NCI-H1048 (cell line): ENCODE measurements around the gene PODXL.

Experiments used
- DNase-seq: peaks from one replicate; lab custom pipeline; 2025; lab: John Stamatoyannopoulos, UW

Gene PODXL

DNA sequence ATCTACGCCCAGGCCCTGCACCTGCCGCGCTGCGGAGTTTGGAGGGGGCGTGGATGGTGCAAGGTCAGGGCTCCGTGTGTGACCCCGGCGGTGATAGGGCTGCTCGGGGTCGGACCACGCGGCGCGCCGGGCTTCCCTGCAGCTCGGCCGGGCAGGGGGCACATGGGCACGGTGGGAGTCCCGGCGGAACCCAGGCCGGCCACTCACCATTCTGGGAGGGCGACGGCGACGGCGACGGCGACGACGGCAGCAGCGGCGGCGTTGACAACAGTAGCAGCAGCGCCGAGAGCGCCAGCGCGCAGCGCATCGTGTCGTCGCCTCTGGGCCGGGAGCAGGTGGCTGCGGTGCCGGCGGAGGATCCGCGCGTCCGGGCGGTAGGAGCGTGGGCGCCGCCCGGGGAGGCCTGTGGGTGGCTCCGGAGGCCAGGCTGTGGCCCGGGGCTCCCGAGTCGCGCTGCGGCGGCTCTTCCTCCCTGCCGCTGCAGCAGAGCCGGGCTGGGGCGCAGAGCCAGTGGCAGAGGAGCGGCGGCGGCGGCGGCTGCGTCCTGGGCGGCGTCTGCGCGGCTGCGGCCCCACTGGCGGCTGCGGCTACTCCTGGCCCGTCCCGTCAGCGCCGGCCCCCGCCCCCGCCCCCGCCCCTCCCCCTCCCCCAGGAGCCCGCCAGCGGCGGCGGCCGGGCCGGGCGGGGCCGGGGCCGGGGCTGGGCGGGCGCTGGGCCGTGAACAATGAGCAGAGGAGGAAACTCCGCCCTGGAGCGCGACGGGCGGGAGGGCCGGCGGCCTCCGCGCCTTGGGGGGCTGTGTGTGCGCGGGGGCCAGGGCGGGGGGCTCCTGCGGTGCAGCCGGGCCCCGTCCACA, at the start of gene PODXL:
TSS of gene PODXL (minus strand) at position 576 of the 856 bp plus-strand sequence. CDS start at position 307, 269 bp downstream.
- peak; percentile 46 for DNase-seq

DNA sequence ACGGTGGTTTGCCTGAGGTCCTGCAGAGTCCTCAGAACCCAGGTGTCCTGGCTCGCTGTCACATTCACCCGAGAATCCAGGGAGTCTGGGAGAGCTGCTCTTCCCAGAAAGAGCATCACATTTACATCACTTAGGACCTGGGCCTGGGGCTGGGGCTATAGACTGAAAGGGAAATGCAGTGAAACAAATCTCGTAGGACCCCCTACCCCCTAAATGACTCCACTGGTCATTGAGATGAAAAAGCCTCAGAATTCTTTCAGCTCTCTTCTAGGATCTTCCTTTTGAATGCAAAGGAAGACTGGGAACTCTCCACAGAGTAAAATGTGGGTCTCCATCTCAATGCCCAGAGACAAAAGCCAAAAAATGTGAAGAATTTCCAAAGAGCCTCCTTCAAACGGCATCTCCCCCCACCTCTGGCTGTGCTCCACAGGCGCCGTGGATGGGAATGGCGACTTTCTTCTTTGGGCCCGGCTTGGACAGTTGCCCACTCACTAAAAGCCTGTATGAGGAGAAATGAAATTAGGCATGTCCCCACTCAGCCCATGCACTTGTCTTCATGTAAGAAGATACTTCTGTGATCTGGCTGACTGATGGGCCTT, 49.0 kb upstream of the PODXL start:
- DNase-seq = no peak

DNA sequence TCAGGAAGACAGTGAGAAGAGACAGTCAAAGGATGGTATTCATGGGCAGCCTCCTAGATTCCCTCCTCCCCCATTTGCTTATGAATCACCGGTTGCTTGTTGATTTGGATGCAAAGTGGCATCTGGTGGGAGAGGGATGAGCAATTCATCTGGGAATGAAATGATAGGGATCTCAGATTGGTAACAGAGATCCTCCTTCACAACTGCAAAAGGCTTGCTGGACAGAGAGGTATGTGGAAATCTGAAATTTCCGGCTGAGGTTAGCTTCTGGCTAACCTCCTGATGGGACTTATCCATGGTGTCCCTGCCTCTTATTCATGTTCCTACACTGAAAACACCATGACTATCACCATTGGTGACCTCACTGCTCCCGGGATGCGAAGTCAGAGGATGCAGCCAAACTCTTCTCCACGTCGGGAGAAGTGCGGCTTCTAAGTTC, 48.4 kb upstream of the PODXL start:
- DNase-seq = no peak

DNA sequence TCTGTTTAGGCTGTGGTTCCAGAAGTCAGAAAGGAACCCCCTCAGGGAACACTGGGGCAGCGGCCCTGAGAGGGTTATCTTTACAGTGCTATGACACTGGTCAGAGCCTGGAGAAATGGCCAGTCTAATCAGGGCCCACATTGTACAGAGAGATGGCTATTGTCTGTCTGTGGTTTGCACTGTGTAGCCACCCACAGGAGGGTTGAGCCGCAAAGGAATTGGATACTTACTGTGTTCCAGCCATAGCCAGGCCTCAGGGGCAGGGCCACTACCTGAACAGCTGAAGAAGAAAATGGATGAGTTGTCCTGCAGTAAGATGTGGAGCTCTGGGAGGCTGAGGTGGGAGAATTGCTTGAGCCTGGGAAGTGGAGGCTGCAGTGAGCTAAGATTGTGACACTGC, 47.5 kb upstream of the PODXL start:
- no peak for DNase-seq

DNA sequence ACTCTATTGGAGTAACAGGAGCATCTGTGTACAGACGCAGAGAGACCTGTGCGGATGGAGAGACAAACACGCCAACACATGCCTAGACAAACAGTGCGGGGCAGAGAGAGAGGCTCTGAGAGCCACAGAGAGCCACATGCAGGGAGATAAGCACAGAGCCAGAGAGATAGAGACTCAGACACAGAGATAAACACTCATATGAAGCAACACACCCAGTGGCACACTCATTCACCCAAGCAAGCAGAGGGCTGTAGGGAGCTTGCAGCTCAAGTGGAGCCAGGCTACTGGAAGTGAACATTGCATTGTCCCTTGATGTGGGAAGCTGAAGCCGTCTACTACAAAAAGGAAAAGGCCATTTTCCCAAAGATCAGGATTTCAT, 46.6 kb upstream of the PODXL start:
- no peak for DNase-seq

DNA sequence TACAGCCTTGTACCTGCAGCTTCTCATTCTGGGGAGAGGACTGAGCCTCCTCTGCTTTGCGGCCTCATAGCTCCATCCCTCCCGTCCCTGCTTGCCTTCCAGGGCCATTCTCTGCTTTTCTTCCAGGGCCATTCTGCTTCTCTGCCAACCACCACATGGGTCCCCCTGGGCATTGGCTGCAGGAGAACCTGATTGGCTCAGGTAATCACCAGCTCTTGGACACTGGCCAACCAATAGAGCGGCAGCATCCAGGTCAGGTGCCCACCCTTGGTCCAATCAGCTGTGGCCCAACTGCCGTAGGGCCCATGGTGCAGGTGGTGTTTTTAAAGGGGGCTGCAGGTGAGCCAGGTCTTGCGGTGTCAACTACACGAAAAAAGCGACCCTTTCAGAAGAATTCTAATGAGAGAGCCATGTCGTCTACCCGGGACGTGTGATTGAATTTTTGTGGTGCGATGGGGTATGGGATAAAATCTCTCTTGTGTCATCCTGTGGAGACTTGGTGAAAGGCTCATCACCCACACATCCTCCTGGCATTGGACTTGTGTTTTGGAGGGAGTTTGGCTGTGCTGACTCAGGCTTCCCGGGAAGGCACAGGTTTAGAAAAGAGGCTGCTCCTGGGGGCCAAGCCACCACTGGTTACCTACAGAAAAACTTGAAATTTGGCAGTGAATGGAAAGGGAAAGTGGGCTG, 46.0 kb upstream of the PODXL start:
- no peak for DNase-seq

DNA sequence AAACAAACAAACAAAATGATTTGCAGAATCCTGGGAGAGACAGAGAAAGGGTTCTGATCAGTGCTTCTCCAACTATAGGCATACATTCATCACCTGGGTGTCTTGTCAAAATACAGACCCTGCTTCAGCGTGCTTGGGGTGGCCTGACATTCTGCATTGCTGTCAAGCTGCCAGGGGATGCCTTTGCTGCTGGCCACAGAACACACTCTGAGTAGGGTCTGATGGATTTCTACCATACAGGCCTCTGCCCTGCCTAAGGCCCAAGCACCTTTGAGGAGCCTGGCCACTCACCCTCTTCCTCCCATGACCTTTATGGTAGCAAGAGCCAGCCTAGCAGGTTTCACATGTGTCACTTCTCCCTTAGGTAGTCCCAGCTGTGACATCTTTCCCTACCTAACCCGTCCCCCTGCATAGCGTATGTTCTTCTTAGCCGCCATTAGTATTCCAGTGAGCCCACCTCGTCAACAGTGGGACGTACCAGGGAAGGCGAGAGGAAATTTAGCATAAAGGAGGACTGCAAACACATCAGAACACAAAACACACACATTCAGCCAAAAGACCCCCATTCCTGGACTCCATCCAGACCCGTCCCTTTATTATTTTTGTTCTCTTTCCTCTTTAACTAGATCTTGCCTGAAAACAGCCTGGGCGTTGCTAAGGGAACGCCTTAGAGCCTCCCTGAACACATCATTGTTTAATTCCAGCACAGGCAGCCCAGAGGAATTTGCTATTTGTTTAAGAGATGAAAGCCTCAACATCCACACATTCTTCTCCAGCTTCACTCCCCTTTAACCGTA, 43.9 kb upstream of the PODXL start:
- no peak for DNase-seq

DNA sequence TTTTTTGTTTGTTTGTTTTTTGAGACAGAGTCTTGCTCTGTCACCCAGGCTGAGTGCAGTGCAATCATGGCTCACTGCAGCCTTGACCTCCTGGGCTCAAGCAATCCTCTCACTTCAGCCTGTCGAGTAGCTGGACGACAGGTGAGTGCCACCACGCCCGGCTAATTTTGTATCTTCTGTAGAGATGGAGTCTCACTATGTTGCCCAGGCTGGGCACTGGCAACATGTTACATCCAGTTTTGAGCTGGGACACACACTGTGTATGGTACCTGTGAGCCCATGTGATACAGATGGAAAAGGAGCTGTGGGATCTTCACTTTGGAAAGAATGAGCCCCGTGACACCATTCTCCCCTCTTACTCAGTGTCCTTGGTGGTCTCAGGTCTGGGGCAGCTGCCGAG, 40.4 kb upstream of the PODXL start:
- DNase-seq = no peak

DNA sequence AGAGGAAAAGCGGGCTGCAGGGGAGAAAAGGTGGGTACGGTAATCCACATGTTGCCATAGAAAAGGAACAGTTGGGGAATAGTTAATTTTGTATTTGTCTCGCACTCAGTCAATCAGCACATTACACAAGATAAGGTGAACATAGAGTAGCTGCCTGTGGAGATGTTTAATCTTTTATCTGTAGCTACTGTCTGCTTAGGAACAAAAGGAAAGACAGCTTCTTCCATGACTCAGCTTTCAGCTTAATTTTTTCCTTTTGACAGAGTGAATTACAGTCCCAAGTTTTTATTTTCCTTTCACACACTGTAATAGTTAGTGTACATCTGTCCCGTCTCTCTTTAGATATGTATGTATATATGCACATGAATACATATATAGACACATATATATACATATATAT, 39.3 kb upstream of the PODXL start:
- DNase-seq = no peak

DNA sequence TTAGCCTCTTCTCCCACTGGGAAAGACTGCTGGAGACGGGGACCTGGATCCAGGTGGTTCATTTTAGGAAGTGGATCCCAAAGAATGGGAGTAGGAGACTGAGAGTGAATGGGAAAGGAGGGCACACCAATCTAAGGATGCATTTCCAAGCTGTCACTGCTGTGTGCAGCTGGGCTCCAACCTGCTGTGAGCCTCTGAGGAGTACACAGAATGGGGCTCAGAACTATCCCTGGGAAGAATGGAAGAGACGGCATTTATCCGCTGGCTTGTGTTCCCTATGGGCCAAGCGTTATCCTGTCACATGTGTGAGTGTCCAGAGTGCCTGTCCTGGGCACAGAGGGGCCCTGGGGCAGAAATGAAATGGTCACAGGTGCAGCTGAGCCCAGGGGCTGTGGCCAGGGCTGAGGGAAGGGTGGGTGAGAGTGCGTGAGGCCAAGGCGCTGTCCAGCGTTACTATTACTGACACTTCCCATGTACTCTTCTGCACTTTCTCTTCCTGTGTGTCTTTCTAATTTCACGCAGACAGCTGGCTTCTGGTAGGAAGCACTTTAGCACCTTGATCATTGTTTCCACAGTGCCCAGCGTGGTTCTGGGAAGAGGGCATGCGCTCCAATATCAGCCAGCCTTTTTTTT, 35.4 kb upstream of the PODXL start:
- no peak for DNase-seq

DNA sequence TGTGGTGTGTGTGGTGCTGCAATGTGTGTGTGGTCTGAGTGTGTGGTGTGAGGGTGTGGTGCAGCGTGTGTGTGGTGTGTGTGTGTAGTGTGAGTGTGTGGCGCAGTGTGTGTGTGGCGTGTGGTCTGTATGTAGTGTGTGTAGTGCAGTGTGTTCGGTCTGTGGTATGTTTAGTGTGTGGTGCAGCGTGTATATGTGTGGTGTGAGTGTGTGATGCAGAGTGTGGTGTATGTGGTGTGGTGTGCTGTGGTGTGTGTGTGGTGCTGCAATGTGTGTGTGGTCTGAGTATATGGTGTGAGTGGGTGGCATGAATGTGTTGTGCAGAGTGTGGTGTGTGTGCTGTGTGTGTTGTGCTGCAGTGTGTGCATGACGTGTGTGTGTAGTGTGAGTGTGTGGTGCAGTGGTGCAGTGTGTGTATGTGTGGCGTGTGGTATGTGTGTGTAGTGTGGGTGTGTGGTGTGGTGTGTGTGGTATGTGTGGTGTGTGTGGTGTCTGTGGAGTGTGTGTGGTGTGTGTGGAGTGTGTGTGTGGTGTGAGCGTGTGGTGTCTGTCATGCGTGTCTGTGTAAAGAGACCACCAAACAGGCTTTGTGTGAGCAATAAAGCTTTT, 31.0 kb upstream of the PODXL start:
- no peak for DNase-seq

DNA sequence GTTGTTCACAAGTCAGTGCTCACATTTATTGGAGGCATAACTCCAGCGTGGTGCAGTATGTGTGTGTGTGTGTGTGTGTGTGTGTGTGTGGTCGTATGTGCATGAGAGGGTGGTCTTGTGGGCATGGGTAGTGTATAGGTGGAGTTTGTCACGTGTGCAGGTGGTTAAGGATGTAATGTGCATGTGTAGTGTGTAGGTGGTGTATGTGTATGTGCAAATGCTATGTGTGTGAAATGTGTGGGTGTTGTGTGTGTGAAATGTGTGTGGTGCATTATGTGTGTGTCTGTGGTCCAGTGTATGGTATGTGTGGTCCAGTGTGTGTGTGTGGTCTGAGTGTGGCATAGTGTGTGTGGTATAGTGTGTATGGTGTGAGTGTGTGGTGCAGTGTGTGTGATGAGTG, 30.3 kb upstream of the PODXL start:
- DNase-seq = no peak

DNA sequence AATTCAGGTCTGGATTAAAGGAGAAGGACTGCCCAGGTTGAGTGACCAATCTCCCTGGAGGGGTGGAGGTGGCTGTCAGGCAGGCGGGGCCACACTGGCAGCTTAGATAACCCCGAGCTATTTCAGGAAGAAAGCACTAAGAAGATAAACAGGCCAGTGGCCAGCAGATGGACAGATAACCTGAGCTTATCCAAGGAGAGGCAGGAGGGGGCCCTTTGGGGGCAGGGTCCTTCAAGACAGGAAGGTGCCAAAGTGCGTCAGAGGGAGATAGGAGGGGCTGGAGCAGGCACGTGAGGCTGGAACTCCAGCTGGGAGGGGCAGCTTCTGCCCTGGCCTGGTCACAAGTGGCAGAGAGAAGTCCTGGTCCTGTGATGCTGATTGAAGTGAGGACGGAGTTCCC, 29.8 kb upstream of the PODXL start:
- no peak for DNase-seq

DNA sequence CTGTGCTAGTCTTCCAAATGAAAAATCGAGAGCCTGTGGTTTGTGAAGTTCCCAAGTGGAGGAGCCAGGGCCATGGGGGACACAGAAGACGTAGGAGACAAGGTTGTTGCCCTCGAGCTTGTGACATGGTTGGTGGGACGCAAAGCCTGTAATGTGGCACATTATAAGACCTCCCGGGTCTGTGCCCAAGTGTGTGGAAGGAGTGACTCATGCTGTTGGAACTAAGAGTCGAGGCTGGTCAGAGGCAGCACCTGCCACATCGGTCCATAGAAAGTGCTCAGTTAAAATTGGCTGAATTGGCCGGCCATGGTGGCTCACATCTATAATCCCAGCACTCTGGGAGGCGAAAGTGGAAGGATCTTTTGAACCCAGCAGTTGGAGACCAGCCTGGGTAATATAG, 27.0 kb upstream of the PODXL start:
- no peak for DNase-seq

DNA sequence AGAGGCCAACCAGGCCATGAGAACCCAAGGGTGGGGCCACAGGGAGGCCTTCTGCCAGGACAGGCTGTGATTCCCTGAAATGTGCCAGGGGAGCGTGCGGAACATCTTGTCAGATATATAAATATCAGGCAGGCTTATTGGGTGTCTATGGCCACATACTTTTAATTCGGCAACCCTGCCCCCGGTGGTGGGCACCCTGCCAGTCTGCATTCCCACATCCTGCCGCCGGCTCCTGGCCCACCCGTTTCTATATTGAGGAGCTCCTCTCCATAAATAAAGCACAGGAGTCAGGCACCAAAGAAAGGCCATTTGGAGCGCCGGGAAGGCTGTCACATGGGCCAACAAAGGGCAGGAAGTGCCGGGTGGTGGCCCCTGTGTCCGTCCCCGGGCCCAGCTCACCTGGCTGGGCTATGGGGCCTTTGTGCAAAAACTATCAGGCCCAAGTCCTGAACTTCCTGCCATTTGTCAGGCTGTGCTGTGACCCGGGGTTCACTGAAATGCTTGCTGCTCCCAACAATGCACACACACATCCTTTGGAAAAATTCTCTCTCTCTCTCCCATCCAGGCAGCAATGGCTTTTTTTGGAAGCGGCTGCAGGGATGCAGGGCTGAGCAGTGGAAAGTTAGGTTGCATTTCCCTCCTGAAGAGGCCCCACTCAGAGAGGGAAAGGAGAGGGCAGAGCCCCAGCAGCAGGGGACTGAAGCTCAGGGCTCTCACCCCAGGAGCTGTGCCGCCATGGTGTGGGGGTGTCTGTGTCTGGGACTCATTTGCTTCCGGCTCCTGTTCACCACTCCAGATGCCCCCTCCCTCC, 25.0 kb upstream of the PODXL start:
- no peak for DNase-seq

DNA sequence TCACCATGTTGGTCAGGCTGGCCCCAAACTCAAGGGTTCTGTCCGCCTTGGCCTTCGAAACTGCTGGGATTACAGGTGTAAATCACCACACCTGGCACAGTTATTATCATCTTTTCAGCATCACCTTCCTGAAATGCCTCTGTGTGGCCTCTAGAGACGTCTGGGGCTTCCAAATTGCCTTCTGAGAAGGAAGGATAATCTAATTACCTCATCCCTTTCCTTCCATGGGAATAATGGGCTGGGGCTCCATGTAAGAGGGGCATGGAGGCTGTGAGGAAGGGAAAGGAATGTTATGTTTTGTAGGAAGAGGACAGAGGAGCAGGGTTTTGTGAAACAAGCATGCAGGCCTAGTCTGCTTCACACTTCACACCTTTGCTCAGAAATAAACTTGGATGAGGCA, 22.2 kb upstream of the PODXL start:
- no peak for DNase-seq

DNA sequence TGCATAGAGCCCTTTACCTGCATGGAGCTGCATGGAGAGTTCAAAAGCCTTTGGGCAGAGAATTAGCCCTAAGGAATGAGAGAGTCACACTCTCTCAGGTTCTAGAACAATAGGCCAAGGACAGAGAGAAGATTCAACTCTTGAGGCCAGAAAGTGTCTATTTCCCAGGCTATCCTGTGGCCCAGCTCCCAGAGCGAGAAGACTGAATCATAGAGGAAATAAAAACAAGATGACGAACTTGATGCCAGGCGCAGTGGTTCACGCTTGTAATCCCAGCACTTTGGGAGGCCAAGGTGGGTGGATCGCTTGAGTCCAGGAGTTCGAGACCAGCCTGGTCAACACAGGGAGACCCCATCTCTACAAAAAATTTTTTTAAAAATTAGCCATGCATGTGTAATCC, 18.3 kb upstream of the PODXL start:
- DNase-seq = no peak

DNA sequence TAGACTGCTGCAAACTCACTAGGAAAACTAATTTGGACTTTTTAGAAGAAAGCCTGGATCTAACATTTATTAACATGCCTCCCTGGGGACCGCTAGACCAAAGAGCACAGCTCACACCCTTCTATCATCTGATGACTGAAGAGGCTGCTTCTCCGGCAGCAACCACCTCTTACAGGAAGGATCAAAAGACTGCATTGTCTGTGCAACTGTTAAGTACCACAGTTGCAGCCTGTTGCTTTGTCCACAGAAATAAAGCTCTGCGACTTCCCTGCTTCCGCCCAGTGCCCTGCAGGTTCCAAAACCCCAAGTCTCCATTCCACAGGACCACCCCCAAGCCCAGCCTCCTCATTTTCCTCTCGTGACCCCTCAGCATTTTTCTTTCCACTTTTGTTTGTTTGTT, 14.0 kb upstream of the PODXL start:
- no peak for DNase-seq

DNA sequence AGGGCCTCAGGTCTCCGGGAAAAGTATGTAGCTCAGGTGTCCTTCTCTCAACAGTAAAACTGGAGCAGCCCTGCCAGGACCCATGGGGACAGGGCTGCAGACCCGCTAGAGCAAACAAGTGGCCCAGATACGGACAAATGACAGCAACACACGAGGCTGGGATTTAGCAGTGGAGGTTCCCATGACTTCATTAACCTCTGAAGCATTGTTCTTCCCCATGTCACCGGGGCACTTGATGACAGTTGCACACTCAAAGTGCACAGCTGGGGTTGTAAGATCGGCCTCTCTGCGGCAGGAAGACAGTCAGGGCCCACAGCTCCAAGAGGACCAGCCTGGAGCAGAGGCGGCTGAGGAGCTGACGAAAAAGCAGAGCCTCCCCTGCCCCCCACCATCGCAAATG, 12.5 kb upstream of the PODXL start:
- DNase-seq = no peak

DNA sequence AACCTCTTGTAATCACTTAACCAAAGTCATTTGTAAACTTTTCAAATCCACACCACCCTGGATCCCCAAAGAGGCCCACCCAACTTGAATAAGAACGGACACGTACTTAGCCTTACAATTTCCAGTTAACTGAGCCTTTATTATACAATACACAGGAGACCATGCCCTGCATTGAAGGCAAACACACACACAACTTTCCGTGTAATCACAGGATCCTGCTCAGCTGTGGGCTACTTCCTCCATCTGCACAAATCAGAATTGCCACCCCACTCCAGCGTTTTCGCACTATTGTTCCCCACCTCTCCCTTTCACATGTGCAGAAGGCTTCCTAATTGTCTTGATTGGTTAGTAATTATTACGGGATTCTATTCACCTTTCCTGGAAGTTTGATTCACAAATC, 12.1 kb upstream of the PODXL start:
- no peak for DNase-seq

DNA sequence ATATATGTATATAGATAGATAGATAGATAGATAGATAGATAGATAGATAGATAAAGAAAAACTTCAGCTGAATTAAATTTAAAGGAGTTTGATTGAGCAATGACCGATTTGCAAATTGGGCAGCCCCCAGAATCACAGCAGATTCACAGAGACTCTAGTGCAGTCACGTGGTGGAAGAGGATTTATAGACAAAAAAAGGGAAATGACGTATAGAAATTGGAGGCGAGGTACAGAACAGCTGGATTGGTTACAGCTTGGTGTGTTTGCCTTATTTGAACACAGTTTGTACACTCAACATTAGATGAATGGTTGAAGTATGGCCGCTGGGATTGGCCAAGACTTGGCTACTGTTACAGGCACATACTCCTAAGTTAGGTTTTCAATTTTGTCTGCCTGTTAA, 8.2 kb upstream of the PODXL start:
- DNase-seq = no peak
